ENCODE results near the gene GAREM1.

Gene GAREM1

GRCh38 chr18:32326450-32327308, 144.0 kb downstream of the GAREM1 start:
- no peaks in the 10 kb centered on the region for H3K9me3 ChIP-seq
- peaks cover 0 to 28% (median 7%) of the 10 kb centered on the region in 4 donors for H3K4me1 ChIP-seq
- no peak overlapping the region for H3K4me3 ChIP-seq
- no peaks in the 10 kb centered on the region for H3K36me3 ChIP-seq
- DNase-seq = no peak
- H3K27ac ChIP-seq = no peak overlapping the region
- intact Hi-C loops (cut with DNase I; ENCODE audit: low total_unique reads) = no loop called here
- TF ChIP-seq, protein P1, sequence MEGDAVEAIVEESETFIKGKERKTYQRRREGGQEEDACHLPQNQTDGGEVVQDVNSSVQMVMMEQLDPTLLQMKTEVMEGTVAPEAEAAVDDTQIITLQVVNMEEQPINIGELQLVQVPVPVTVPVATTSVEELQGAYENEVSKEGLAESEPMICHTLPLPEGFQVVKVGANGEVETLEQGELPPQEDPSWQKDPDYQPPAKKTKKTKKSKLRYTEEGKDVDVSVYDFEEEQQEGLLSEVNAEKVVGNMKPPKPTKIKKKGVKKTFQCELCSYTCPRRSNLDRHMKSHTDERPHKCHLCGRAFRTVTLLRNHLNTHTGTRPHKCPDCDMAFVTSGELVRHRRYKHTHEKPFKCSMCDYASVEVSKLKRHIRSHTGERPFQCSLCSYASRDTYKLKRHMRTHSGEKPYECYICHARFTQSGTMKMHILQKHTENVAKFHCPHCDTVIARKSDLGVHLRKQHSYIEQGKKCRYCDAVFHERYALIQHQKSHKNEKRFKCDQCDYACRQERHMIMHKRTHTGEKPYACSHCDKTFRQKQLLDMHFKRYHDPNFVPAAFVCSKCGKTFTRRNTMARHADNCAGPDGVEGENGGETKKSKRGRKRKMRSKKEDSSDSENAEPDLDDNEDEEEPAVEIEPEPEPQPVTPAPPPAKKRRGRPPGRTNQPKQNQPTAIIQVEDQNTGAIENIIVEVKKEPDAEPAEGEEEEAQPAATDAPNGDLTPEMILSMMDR (IDR thresholded peaks at IDR 0.05) = no peak
- H3K27me3 ChIP-seq = no peaks in the 10 kb centered on the region

- intact Hi-C loops (cut with DNase I; ENCODE audit: low total_unique reads) = no loop called here
- Histone ChIP-seq H3K27ac (no peak overlapping the region), H3K4me1 (peaks cover 0 to 29% (median 7%) of the 10 kb centered on the region in 4 donors), H3K36me3 (no peaks in the 10 kb centered on the region), H3K27me3 (no peaks in the 10 kb centered on the region), H3K4me3 (no peak overlapping the region), H3K9me3 (no peaks in the 10 kb centered on the region)
- TF ChIP-seq, protein P1 (IDR thresholded peaks at IDR 0.05) = no peak
- DNase-seq = no peak
Measured at GRCh38 chr18:32324181-32324580, 146.5 kb downstream of the GAREM1 start.

GRCh38 chr18:32321826-32322225, 148.9 kb downstream of the GAREM1 start:
- H3K9me3 ChIP-seq = no peaks in the 10 kb centered on the region
- H3K27me3 ChIP-seq = no peaks in the 10 kb centered on the region
- H3K36me3 ChIP-seq = no peaks in the 10 kb centered on the region
- H3K4me3 ChIP-seq = no peak overlapping the region
- no peak overlapping the region for H3K27ac ChIP-seq
- peaks cover 0 to 42% (median 12%) of the 10 kb centered on the region in 4 donors for H3K4me1 ChIP-seq
- TF ChIP-seq, protein P1 (IDR thresholded peaks at IDR 0.05) = no peak
- intact Hi-C loops (cut with DNase I; ENCODE audit: low total_unique reads) = no loop called here
- DNase-seq = no peak

GRCh38 chr18:32319084-32319483, 151.6 kb downstream of the GAREM1 start:
- H3K4me3 ChIP-seq = no peak overlapping the region
- no peak for DNase-seq
- H3K36me3 ChIP-seq = no peaks in the 10 kb centered on the region
- H3K4me1 ChIP-seq = peaks cover 0 to 32% (median 7%) of the 10 kb centered on the region in 4 donors
- no peak overlapping the region for H3K27ac ChIP-seq
- intact Hi-C loops (cut with DNase I; ENCODE audit: low total_unique reads) = no loop called here
- no peaks in the 10 kb centered on the region for H3K9me3 ChIP-seq
- TF ChIP-seq, protein P1 (IDR thresholded peaks at IDR 0.05) = no peak
- H3K27me3 ChIP-seq = no peaks in the 10 kb centered on the region

GRCh38 chr18:32318581-32318980, 152.1 kb downstream of the GAREM1 start:
- intact Hi-C loops (cut with DNase I; ENCODE audit: low total_unique reads) = no loop called here
- H3K4me3 ChIP-seq = no peak overlapping the region

More at GRCh38 chr18:32318581-32318980, 152.1 kb downstream of the GAREM1 start:
- no peak for DNase-seq
- no peaks in the 10 kb centered on the region for H3K36me3 ChIP-seq
- H3K4me1 ChIP-seq = peaks cover 0 to 30% (median 7%) of the 10 kb centered on the region in 4 donors
- no peaks in the 10 kb centered on the region for H3K9me3 ChIP-seq
- no peak overlapping the region for H3K27ac ChIP-seq
- TF ChIP-seq, protein P1 (IDR thresholded peaks at IDR 0.05) = no peak
- H3K27me3 ChIP-seq = no peaks in the 10 kb centered on the region

Data from tibial artery (tissue), 4 donors.